IMR-90 (cell line): ENCODE measurements around the gene CD99. TPM values are rescaled to one million over a fixed set of nuclear protein-coding genes. Genes with fewer than 3 reads are reported as not detected.

Experiments
- ATAC-seq: fragments of 200-7000 bp; cut with Tn5 transposase; 2 replicates; pipeline ENCODE4 v1.9.1; 2020; ENCODE audit warnings: low read depth, mild to moderate bottlenecking, moderate library complexity
- BruUV-seq: library from RNA; stranded (reverse); fragments of 400-500 nt; replicated peaks from 2 replicates; lab custom pipeline; 2021; lab: Mats Ljungman, UMichigan
- CTCF ChIA-PET: fragments of 300-600 bp; formaldehyde crosslinking; extraction: SDS; loops from one replicate; lab custom pipeline; 2021; ENCODE audit warnings: antibody characterized with exemption; lab: Yijun Ruan, JAX
- POLR2A ChIA-PET: fragments of 300-600 bp; sonication (Branson Sonifier 250); formaldehyde crosslinking; loops from one replicate; lab custom pipeline; 2022; ENCODE audit warnings: antibody characterized with exemption; ENCODE audit not compliant: unreplicated experiment; lab: Charles Lee
- DNase-seq: peaks from one replicate; pipeline ENCODE4 v3.0.0; 2013
- H2AFZ ChIP-seq: replicated peaks from 2 replicates; pipeline ENCODE3; 2013; ENCODE audit warnings: low read length, mild to moderate bottlenecking; ENCODE audit not compliant: poor library complexity
- H2AK5ac ChIP-seq: 2 replicates; pipeline ENCODE4 v1.6.1; 2013; ENCODE audit warnings: low read depth, low read length, inconsistent platforms
- H2AK9ac ChIP-seq: replicated peaks from 2 replicates; pipeline ENCODE3; 2013; ENCODE audit warnings: mild to moderate bottlenecking, low read depth, low read length, moderate library complexity; ENCODE audit not compliant: poor library complexity
- H2BK120ac ChIP-seq: 2 replicates; pipeline ENCODE4 v1.6.1; 2013; ENCODE audit warnings: low read depth, low read length, inconsistent platforms
- H2BK15ac ChIP-seq: 3 replicates; pipeline ENCODE4 v1.6.1; 2013; ENCODE audit warnings: low read depth, low read length, inconsistent platforms
- H2BK20ac ChIP-seq: 2 replicates; pipeline ENCODE4 v1.6.1; 2013; ENCODE audit warnings: low read depth, mild to moderate bottlenecking, inconsistent platforms, low read length, moderate library complexity
- H2BK5ac ChIP-seq: 2 replicates; pipeline ENCODE4 v1.6.1; 2013; ENCODE audit warnings: mild to moderate bottlenecking, low read depth, low read length, inconsistent platforms; ENCODE audit not compliant: poor library complexity, severe bottlenecking
- H3K14ac ChIP-seq: replicated peaks from 2 replicates; pipeline ENCODE4 v1.6.1; 2013; ENCODE audit warnings: low read depth, low read length, inconsistent platforms
- H3K18ac ChIP-seq: 2 replicates; pipeline ENCODE4 v1.6.1; 2013; ENCODE audit warnings: low read depth, low read length, control low read depth
- H3K23ac ChIP-seq: 2 replicates; pipeline ENCODE4 v1.6.1; 2013; ENCODE audit warnings: low read depth, low read length, inconsistent platforms
- H3K27ac ChIP-seq: 2 replicates; pipeline ENCODE4 v1.5.1; 2013; ENCODE audit warnings: mild to moderate bottlenecking, control low read depth, low read length; ENCODE audit not compliant: insufficient read depth
- H3K27me3 ChIP-seq: 2 replicates; pipeline ENCODE4 v1.6.1; 2013; ENCODE audit warnings: low read length; ENCODE audit not compliant: control insufficient read depth, insufficient read depth
- H3K36me3 ChIP-seq: 2 replicates; pipeline ENCODE4 v1.6.1; 2013; ENCODE audit warnings: low read length, mixed read lengths; ENCODE audit not compliant: control insufficient read depth, insufficient read depth
- H3K4ac ChIP-seq: 2 replicates; pipeline ENCODE4 v1.6.1; 2013; ENCODE audit warnings: low read depth, low read length, inconsistent platforms
- H3K4me1 ChIP-seq: 2 replicates; pipeline ENCODE4 v1.6.1; 2013; ENCODE audit warnings: low read length, mixed read lengths; ENCODE audit not compliant: control insufficient read depth, insufficient read depth
- H3K4me2 ChIP-seq: 2 replicates; pipeline ENCODE4 v1.6.1; 2013; ENCODE audit warnings: low read depth, mild to moderate bottlenecking, control low read depth, low read length, moderate library complexity
- H3K4me3 ChIP-seq: 2 replicates; pipeline ENCODE4 v1.5.1; 2013; ENCODE audit warnings: low read depth, mild to moderate bottlenecking, control low read depth, low read length, moderate library complexity; ENCODE audit not compliant: insufficient read depth
- H3K56ac ChIP-seq: 2 replicates; pipeline ENCODE4 v1.6.1; 2013; ENCODE audit warnings: low read length, inconsistent platforms; ENCODE audit not compliant: insufficient read depth; ENCODE audit errors: extremely low read depth
- H3K79me1 ChIP-seq, 2 experiments: 2 replicates each; pipeline ENCODE4 v1.6.1; 2013; ENCODE audit warnings: low read length in 2 of 2, inconsistent platforms in 1 of 2, low read depth in 1 of 2
- H3K9ac ChIP-seq: 2 replicates; pipeline ENCODE4 v1.6.1; 2013; ENCODE audit warnings: low read depth, low read length, control low read depth
- H3K9me1 ChIP-seq: 2 replicates; pipeline ENCODE4 v1.6.1; 2013; ENCODE audit warnings: low read length, inconsistent platforms; ENCODE audit not compliant: insufficient read depth
- H3K9me3 ChIP-seq: 2 replicates; pipeline ENCODE4 v1.6.1; 2013; ENCODE audit warnings: low read length; ENCODE audit not compliant: control insufficient read depth, insufficient read depth
- H4K20me1 ChIP-seq: 2 replicates; pipeline ENCODE4 v1.6.1; 2013; ENCODE audit warnings: low read length, inconsistent platforms; ENCODE audit not compliant: insufficient read depth
- H4K5ac ChIP-seq: 2 replicates; pipeline ENCODE4 v1.6.1; 2013; ENCODE audit warnings: mild to moderate bottlenecking, low read depth, low read length, control low read depth
- H4K8ac ChIP-seq, 2 experiments: 2 replicates each; pipeline ENCODE4 v1.6.1; 2013; ENCODE audit warnings: low read depth in 2 of 2, low read length in 2 of 2, control low read depth in 1 of 2, inconsistent platforms in 1 of 2
- H4K91ac ChIP-seq: 2 replicates; pipeline ENCODE4 v1.6.1; 2013; ENCODE audit warnings: low read depth, low read length, inconsistent platforms; ENCODE audit not compliant: insufficient read depth
- BHLHE40 ChIP-seq: fragments of 150-350 bp; IDR thresholded peaks from 2 replicates; pipeline ENCODE4 v1.6.1; 2016; ENCODE audit warnings: mild to moderate bottlenecking, low read depth, low read length
- CEBPB ChIP-seq: IDR thresholded peaks from 2 replicates; pipeline ENCODE4 v1.6.1; 2012; ENCODE audit warnings: low read depth, low read length, improper control_type of control experiment
- CHD1 ChIP-seq: IDR thresholded peaks from 2 replicates; pipeline ENCODE4 v1.6.1; 2012; ENCODE audit warnings: low read depth, low read length, improper control_type of control experiment
- ELK1 ChIP-seq: fragments of 150-350 bp; IDR thresholded peaks from 2 replicates; pipeline ENCODE4 v1.6.1; 2016; ENCODE audit warnings: low read depth, mild to moderate bottlenecking, low read length, moderate library complexity, borderline replicate concordance
- FOS ChIP-seq: fragments of 150-350 bp; IDR thresholded peaks from 2 replicates; pipeline ENCODE4 v1.6.1; 2016; ENCODE audit warnings: low read depth, low read length
- MAFK ChIP-seq: IDR thresholded peaks from 2 replicates; pipeline ENCODE4 v1.6.1; 2012; ENCODE audit warnings: low read depth, low read length, improper control_type of control experiment
- MAZ ChIP-seq: IDR thresholded peaks from 2 replicates; pipeline ENCODE4 v1.6.1; 2012; ENCODE audit warnings: low read depth, mild to moderate bottlenecking, low read length, improper control_type of control experiment, moderate library complexity, borderline replicate concordance
- MXI1 ChIP-seq: IDR thresholded peaks from 2 replicates; pipeline ENCODE4 v1.6.1; 2012; ENCODE audit warnings: low read depth, mild to moderate bottlenecking, low read length, moderate library complexity, borderline replicate concordance
- POLR2A ChIP-seq: IDR thresholded peaks from 2 replicates; pipeline ENCODE4 v1.6.1; 2012; ENCODE audit warnings: mild to moderate bottlenecking, low read depth, low read length
- RAD21 ChIP-seq: IDR thresholded peaks from 2 replicates; pipeline ENCODE4 v1.6.1; 2012; ENCODE audit warnings: low read length, improper control_type of control experiment
- RFX5 ChIP-seq: IDR thresholded peaks from 2 replicates; pipeline ENCODE4 v1.8.0; 2012; ENCODE audit warnings: low read depth, mild to moderate bottlenecking, low read length, moderate library complexity
- SMC3 ChIP-seq: fragments of 150-350 bp; IDR thresholded peaks from 2 replicates; pipeline ENCODE4 v1.6.1; 2016; ENCODE audit warnings: low read depth, mild to moderate bottlenecking, antibody characterized with exemption, low read length, moderate library complexity
- WGBS, 2 experiments: methylation state at CpG; one replicate each; pipeline versions ENCODE4 v1.1.5 to v1.1.7; 2013; ENCODE audit warnings: missing lambda C conversion rate in 2 of 2; ENCODE audit not compliant: insufficient read length in 1 of 2; ENCODE audit errors: extremely low coverage in 2 of 2; 5-methylcytosine and 5-hydroxymethylcytosine counted together
- dilution Hi-C: fragments of 300-500 bp; cut with HindIII; formaldehyde crosslinking; loops from one replicate; pipeline ENCODE4 v1.14.3; 2018; ENCODE audit warnings: low sequenced_read_pairs; ENCODE audit not compliant: unreplicated experiment
- in situ Hi-C: fragments of 300-500 bp; cut with MboI; formaldehyde crosslinking; loops from 3 replicates; pipeline ENCODE4 v1.14.3; 2019; ENCODE audit warnings: low sequenced_read_pairs, inconsistent platforms, mixed read lengths
- intact Hi-C: fragments of 100-400 bp; cut with micrococcal nuclease; formaldehyde crosslinking; loops from 2 replicates; pipeline ENCODE4 v1.10.0; 2022
- polyA plus RNA-seq, 3 experiments: library from polyadenylated mRNA; depleted of rRNA; stranded (reverse); fragments of >200 nt; gene quantifications; 2 replicates each; pipeline ENCODE4 v1.2.3, GENCODE V29; 2012; ENCODE audit warnings: low replicate concordance in 1 of 3
- total RNA-seq: library from RNA; depleted of rRNA; stranded (reverse); fragments of >200 nt; gene quantifications from 2 replicates; pipeline ENCODE4 v1.2.3, GENCODE V29; 2012

CD99 gene
- total and polyA plus RNA-seq, 2 of the 4 experiments (the other 2 are of a cell fraction): 102 to 369 TPM

GRCh38 chrX:2642791-2643190 is 48.3 kb upstream of the CD99 start:
- Histone ChIP-seq H3K4me3 (no peak overlapping the region), H3K36me3 (no peaks in the 10 kb centered on the region; the same call in 1 of the 2 replicates), H4K91ac (no peak overlapping the region), H3K56ac (no peak overlapping the region), H2BK5ac (no peak overlapping the region), H2AK9ac (peak overlapping the region; percentile 42), H2BK20ac (no peak overlapping the region), H4K8ac (no peak overlapping the region), H3K27ac (no peak overlapping the region), H2AK5ac (no peak overlapping the region), H3K4me1 (no peaks in the 10 kb centered on the region), H4K5ac (no peak overlapping the region), H2BK15ac (no peak overlapping the region), H2BK120ac (no peak overlapping the region), H3K9me3 (0 out of 2 replicates have a peak, but pooled peaks cover 2% of the 10 kb centered on the region), H3K23ac (no peak overlapping the region), H3K18ac (no peak overlapping the region), H4K20me1 (no peaks in the 10 kb centered on the region), H3K9me1 (peaks cover 2% of the 10 kb centered on the region; the same call in 1 of the 2 replicates), H3K4me2 (no peak overlapping the region), H3K9ac (no peak overlapping the region), H2AFZ (peak overlapping the region; percentile 32), H3K4ac (no peak overlapping the region), H3K79me1 (no peaks in the 10 kb centered on the region), H3K27me3 (no peaks in the 10 kb centered on the region), H3K14ac (no peak overlapping the region)
- DNase-seq: no peak
- dilution Hi-C loops: no loop called here
- WGBS, 2 experiments: 67% methylated on average over 3 of the region's 10 CpGs; no CpG with 5 or more reads in 1 of the 2 experiments
- no TSS peak for BruUV-seq
- POLR2A ChIA-PET: no interaction called here
- intact Hi-C loops: no loop called here
- no peak for TF ChIP-seq RAD21
- no peak for TF ChIP-seq FOS
- TF ChIP-seq POLR2A: no peak
- no peak for TF ChIP-seq MAZ
- TF ChIP-seq SMC3: no peak
- TF ChIP-seq ELK1: no peak
- TF ChIP-seq CHD1: no peak
- TF ChIP-seq MAFK: no peak
- TF ChIP-seq CEBPB: no peak
- no peak for TF ChIP-seq BHLHE40
- no peak for TF ChIP-seq MXI1
- TF ChIP-seq RFX5: no peak
- ATAC-seq: no peak
- CTCF ChIA-PET: no interaction called here
- in situ Hi-C loops: no loop called here
